Measurements from ENCODE around the gene IRAK2. TPM values are rescaled to one million over a fixed set of nuclear protein-coding genes. Genes with fewer than 3 reads are reported as not detected.
A peak's percentile ranks its signal among the peaks of the same experiment; 100 is the strongest.
"Not testable (repeated sequence)": the region's sequence is repeated elsewhere in the genome, so short reads cannot be mapped to it uniquely, and the experiment has no call there.

The IRAK2 gene
- total RNA-seq, 2 donors from 2014 or later = 0.99 to 3.9 TPM

DNA sequence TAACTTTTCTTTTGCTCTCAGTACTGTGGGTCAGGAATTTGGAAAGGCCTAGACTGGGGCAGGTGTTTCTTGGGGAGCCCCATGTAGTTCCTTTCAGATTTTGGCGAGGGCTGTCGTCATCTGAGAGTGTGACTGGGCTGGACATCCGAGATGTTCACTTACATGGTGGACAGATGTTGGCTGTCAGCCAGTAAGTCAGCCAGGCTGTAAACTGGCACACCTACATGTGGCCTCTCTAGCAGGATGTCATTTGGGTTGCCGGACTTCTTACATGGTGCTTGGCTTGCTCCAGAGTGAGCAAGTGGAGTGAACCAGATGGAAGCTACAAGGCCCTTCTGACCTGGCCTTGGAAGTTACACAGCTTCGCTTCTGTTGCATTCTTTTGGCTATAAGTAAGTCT is 104.2 kb downstream of the IRAK2 start:
- 91 to 94% methylated on average over 5 of the region's 5 CpGs for WGBS, 2 donors
- TF ChIP-seq, protein P1, sequence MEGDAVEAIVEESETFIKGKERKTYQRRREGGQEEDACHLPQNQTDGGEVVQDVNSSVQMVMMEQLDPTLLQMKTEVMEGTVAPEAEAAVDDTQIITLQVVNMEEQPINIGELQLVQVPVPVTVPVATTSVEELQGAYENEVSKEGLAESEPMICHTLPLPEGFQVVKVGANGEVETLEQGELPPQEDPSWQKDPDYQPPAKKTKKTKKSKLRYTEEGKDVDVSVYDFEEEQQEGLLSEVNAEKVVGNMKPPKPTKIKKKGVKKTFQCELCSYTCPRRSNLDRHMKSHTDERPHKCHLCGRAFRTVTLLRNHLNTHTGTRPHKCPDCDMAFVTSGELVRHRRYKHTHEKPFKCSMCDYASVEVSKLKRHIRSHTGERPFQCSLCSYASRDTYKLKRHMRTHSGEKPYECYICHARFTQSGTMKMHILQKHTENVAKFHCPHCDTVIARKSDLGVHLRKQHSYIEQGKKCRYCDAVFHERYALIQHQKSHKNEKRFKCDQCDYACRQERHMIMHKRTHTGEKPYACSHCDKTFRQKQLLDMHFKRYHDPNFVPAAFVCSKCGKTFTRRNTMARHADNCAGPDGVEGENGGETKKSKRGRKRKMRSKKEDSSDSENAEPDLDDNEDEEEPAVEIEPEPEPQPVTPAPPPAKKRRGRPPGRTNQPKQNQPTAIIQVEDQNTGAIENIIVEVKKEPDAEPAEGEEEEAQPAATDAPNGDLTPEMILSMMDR (IDR thresholded peaks at IDR 0.05) = no peak
- TF ChIP-seq POLR2A (IDR thresholded peaks at IDR 0.05) = no peak

DNA sequence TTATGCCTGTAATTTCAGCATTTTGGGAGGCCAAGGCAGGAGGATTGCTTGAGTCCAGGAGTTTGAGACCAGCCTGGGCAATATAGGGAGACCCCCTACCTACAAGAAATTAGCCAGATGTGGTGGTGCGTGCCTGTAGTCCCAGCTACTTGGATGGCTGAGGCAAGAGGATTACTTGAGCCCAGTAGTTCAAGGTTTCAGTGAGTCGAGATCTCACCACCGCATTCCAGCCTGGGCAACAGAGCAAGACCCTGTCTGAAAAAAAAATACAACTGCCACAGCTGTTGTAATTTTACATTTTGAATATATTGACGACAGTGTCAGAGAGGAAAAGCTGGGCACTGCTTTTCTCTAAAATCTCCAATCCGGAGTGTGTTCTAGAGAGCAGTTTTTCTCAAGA is 104.7 kb downstream of the IRAK2 start:
- DNase-seq (no peak), ATAC-seq (no peak)
- TF ChIP-seq, protein P1 (IDR thresholded peaks at IDR 0.05) = no peak
- TF ChIP-seq POLR2A (IDR thresholded peaks at IDR 0.05) = no peak
- WGBS, 2 donors = 96 to 100% methylated on average over 5 of the region's 5 CpGs
- intact Hi-C loops (cut with DNase I) = no loop called here
- Histone ChIP-seq H3K4me1 (peaks cover 28% of the 10 kb centered on the region), H3K36me3 (replicated peaks in 1 of 2; ENCODE audit: insufficient read depth in 1 of 2, low read depth in 2 of 2) (peaks cover 0 to 7% of the 10 kb centered on the region in 2 donors), H3K4me3 (no peak overlapping the region), H3K27me3 (no peaks in the 10 kb centered on the region), H3K27ac (no peak overlapping the region), H3K9me3 (no peaks in the 10 kb centered on the region)

More for the DNA sequence above, 104.2 kb downstream of the IRAK2 start:
- H3K27ac ChIP-seq = no peak overlapping the region
- H3K4me3 ChIP-seq = no peak overlapping the region
- ATAC-seq (no peak), DNase-seq (no peak)
- H3K9me3 ChIP-seq = no peaks in the 10 kb centered on the region
- intact Hi-C loops (cut with DNase I) = no loop called here
- no peaks in the 10 kb centered on the region for H3K27me3 ChIP-seq
- H3K36me3 ChIP-seq (replicated peaks in 1 of 2; ENCODE audit: insufficient read depth in 1 of 2, low read depth in 2 of 2) = peaks cover 0 to 7% of the 10 kb centered on the region in 2 donors
- H3K4me1 ChIP-seq = peaks cover 26% of the 10 kb centered on the region

DNA sequence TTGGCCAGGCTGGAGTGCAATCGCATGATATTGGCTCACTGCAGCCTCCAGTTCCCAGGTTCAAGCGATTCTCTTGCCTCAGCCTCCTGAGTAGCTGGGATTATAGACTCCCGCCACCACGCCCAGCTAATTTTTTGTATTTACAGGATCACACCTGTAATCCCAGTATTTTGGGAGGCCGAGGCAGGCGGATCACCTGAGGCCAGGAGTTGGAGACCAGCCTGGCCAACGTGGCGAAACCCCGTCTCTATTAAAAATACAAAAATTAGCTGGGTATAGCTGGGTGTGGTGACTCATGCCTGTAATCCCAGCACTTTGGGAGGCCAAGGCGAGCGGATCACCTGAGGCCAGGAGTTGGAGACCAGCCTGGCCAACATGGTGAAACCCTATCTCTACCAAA is 107.8 kb downstream of the IRAK2 start:
- H3K36me3 ChIP-seq (replicated peaks in 1 of 2; ENCODE audit: insufficient read depth in 1 of 2, low read depth in 2 of 2); intact Hi-C loops (cut with DNase I); H3K4me3 ChIP-seq; DNase-seq; H3K27me3 ChIP-seq; ATAC-seq; H3K27ac ChIP-seq; H3K9me3 ChIP-seq: not testable (repeated sequence)
- WGBS, 2 donors = 96% methylated on average over 11 of the region's 11 CpGs
- H3K4me1 ChIP-seq = peaks cover 31% of the 10 kb centered on the region

DNA sequence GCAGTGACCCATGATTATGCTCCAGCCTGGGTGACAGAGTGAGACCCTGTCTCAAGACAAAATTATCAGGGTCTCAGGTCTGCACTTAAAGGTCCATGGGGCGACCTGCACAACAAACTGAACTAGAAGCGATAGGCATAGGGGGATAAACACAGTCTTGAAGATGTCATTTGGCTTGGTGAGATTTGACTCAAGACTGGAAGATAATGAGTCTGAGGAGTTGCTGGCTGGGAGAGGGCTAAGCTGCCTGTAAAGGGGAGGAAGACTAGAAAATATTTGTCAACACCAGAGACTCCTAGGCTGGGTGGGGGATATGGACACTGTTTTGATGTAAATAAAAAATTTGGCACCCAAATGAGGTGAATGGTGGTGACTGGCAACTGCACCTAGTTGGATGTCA is 108.3 kb downstream of the IRAK2 start:
- H3K9me3 ChIP-seq = no peaks in the 10 kb centered on the region
- no peak overlapping the region for H3K4me3 ChIP-seq
- peaks cover 0 to 5% of the 10 kb centered on the region in 2 donors for H3K36me3 ChIP-seq (replicated peaks in 1 of 2; ENCODE audit: insufficient read depth in 1 of 2, low read depth in 2 of 2)
- no peaks in the 10 kb centered on the region for H3K27me3 ChIP-seq
- DNase-seq (no peak), ATAC-seq (no peak)
- TF ChIP-seq POLR2A (IDR thresholded peaks at IDR 0.05) = no peak
- TF ChIP-seq, protein P1 (IDR thresholded peaks at IDR 0.05) = no peak
- WGBS, 2 donors = 87 to 93% methylated on average over 2 of the region's 2 CpGs
- peak overlapping the region in 3 of 4 donors; percentile 48 to 73 (median 63) for H3K27ac ChIP-seq
- intact Hi-C loops (cut with DNase I) = no loop called here
- peaks cover 31% of the 10 kb centered on the region for H3K4me1 ChIP-seq

DNA sequence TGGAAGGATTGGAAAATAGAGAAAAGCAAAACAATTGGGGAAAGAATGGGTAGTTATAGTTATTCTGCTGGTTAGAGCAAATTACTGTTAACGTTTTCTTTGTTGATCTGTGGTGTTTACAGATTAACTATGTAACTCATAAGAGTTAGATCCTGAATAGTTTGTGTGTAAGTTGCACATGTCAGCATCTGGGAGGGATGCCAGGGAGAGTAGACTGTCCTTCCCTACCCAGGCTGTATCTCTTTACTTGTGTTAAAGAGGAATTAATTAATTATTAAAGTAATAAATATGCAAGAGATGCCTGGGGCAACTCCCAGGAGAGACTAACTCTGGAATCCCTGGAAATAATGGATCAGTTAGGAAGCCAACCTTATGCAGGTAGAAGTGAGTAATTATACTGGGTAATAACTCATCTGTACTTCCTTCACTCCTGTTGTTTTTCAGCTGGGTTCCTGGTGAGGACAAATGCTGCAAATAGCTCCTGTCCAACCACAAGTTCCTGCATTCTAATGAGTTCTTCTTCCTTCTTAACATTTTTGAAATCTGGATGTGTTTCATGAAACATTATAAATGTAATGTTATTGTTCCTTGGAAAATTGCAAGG is 109.1 kb downstream of the IRAK2 start:
- WGBS, 2 donors = 4 to 10% methylated on average over 1 of the region's 1 CpG
- intact Hi-C loops (cut with DNase I) = no loop called here
- no peak overlapping the region for H3K4me3 ChIP-seq
- H3K36me3 ChIP-seq (replicated peaks in 1 of 2; ENCODE audit: insufficient read depth in 1 of 2, low read depth in 2 of 2) = peaks cover 0 to 12% of the 10 kb centered on the region in 2 donors
- no peak for TF ChIP-seq POLR2A (IDR thresholded peaks at IDR 0.05)
- TF ChIP-seq, protein P1 (IDR thresholded peaks at IDR 0.05) = no peak
- H3K9me3 ChIP-seq = no peaks in the 10 kb centered on the region
- no peaks in the 10 kb centered on the region for H3K27me3 ChIP-seq
- peak overlapping the region in 3 of 4 donors; percentile 63 to 73 (median 66) for H3K27ac ChIP-seq
- peak; percentile 18 for ATAC-seq
- H3K4me1 ChIP-seq = peaks cover 31% of the 10 kb centered on the region
- no peak for DNase-seq

All from body of pancreas (tissue), 4 donors.